Adrenal gland (tissue), 5 donors: ENCODE data around the gene CEBPZOS.

Experiments used
- CTCF ChIP-seq, 6 experiments: fragments of 450-650 bp in 4 of 6; fragments of 200-600 bp in 2 of 6; sonication (generic) in 1 of 6; IDR thresholded peaks; 1 replicate in 5 of 6; 2 replicates in 1 of 6; pipeline versions ENCODE4 v1.5.1 to v1.8.0; 2016 to 2021; ENCODE audit warnings: antibody characterized with exemption in 6 of 6, mild to moderate bottlenecking in 2 of 6, moderate library complexity in 1 of 6
- POLR2A ChIP-seq, 2 donors: fragments of 450-650 bp; IDR thresholded peaks; one replicate each; pipeline ENCODE4 v1.6.1; 2017; ENCODE audit warnings: antibody characterized with exemption in 2 of 2, mild to moderate bottlenecking in 2 of 2, moderate library complexity in 1 of 2
- donor health status: DM: no; HTN: no; CAD: no.

- TF ChIP-seq CTCF (IDR thresholded peaks at IDR 0.05) (no peak), POLR2A (IDR thresholded peaks at IDR 0.05) (no peak)
Observed at GRCh38 chr2:37154785-37155184, 41.5 kb upstream of the CEBPZOS start.
